OCI-LY1 (cell line): ENCODE results near the gene ARHGAP6.

Experiments used
- H2AFZ ChIP-seq: fragments of 200-600 bp; sonication (generic), shearing (Covaris generic); 2 replicates; pipeline ENCODE4 v1.6.0; 2014; ENCODE audit warnings: antibody characterized with exemption, mild to moderate bottlenecking, low read length
- H3F3A ChIP-seq: fragments of 200-600 bp; sonication (generic), shearing (Covaris generic); 2 replicates; pipeline ENCODE4 v1.6.0; 2014; ENCODE audit warnings: mild to moderate bottlenecking, antibody characterized with exemption, low read length, moderate library complexity; ENCODE audit not compliant: insufficient read depth
- H3K27ac ChIP-seq: fragments of 200-600 bp; sonication (generic); 2 replicates; pipeline ENCODE4 v1.5.1; 2014; ENCODE audit warnings: low read length, mixed run types, mild to moderate bottlenecking, low read depth; ENCODE audit not compliant: poor library complexity, severe bottlenecking
- H3K27me3 ChIP-seq: fragments of 200-600 bp; sonication (generic); 2 replicates; pipeline ENCODE4 v1.6.0; 2014; ENCODE audit warnings: antibody characterized with exemption, mild to moderate bottlenecking, low read length, moderate library complexity; ENCODE audit not compliant: insufficient read depth
- H3K36me3 ChIP-seq: fragments of 200-600 bp; sonication (generic); 2 replicates; pipeline ENCODE4 v1.6.1; 2014; ENCODE audit warnings: mild to moderate bottlenecking, antibody characterized with exemption, low read length, moderate library complexity, mixed read lengths; ENCODE audit not compliant: insufficient read depth
- H3K4me1 ChIP-seq: fragments of 200-600 bp; sonication (generic); 2 replicates; pipeline ENCODE4 v1.5.1; 2014; ENCODE audit warnings: mild to moderate bottlenecking, low read length, moderate library complexity; ENCODE audit not compliant: insufficient read depth, severe bottlenecking
- H3K4me2 ChIP-seq: fragments of 200-600 bp; sonication (generic), shearing (Covaris generic); 2 replicates; pipeline ENCODE4 v1.6.1; 2014; ENCODE audit warnings: low read length
- H3K4me3 ChIP-seq: fragments of 200-600 bp; sonication (generic); 2 replicates; pipeline ENCODE4 v1.5.1; 2014; ENCODE audit warnings: low read length, low read depth, mild to moderate bottlenecking, mixed read lengths; ENCODE audit not compliant: poor library complexity, severe bottlenecking
- H3K79me2 ChIP-seq: fragments of 200-600 bp; shearing (Covaris generic); 2 replicates; pipeline ENCODE4 v1.6.1; 2016; ENCODE audit warnings: mixed run types, low read length, mixed read lengths; ENCODE audit not compliant: insufficient read depth
- H3K9ac ChIP-seq: fragments of 200-600 bp; sonication (generic), shearing (Covaris generic); 2 replicates; pipeline ENCODE4 v1.6.1; 2014; ENCODE audit warnings: mild to moderate bottlenecking, low read length, mixed read lengths
- H3K9me2 ChIP-seq: fragments of 200-600 bp; sonication (generic), shearing (Covaris generic); 2 replicates; pipeline ENCODE4 v1.6.1; 2014; ENCODE audit warnings: low read depth, mild to moderate bottlenecking, low read length, mixed read lengths
- H3K9me3 ChIP-seq: fragments of 200-600 bp; shearing (Covaris generic); 2 replicates; pipeline ENCODE4 v1.6.1; 2014; ENCODE audit warnings: low read length, mixed read lengths
- H4K20me1 ChIP-seq: fragments of 200-600 bp; sonication (generic), shearing (Covaris generic); 2 replicates; pipeline ENCODE4 v1.6.0; 2016; ENCODE audit warnings: mild to moderate bottlenecking, low read length; ENCODE audit not compliant: insufficient read depth
- CTCF ChIP-seq: fragments of 200-600 bp; sonication (generic), shearing (Covaris generic); IDR thresholded peaks from 2 replicates; pipeline ENCODE4 v1.5.1; 2017; ENCODE audit warnings: mild to moderate bottlenecking, antibody characterized with exemption, low read length, moderate library complexity, mixed read lengths
- EZH2 ChIP-seq: fragments of 200-600 bp; sonication (generic), shearing (Covaris generic); IDR thresholded peaks from 2 replicates; pipeline ENCODE4 v1.8.0; 2017; ENCODE audit warnings: borderline replicate concordance, mixed run types, mild to moderate bottlenecking, antibody characterized with exemption, low read length, moderate library complexity, mixed read lengths

The ARHGAP6 gene

GRCh38 chrX:11397680-11398079, 268.0 kb downstream of the ARHGAP6 start:
- H3K27me3 ChIP-seq: no peaks in the 10 kb centered on the region
- H3K9ac ChIP-seq: no peak overlapping the region
- H2AFZ ChIP-seq: no peak overlapping the region
- H3K36me3 ChIP-seq: no peaks in the 10 kb centered on the region
- no peaks in the 10 kb centered on the region for H3K9me2 ChIP-seq
- H4K20me1 ChIP-seq: no peaks in the 10 kb centered on the region
- H3K27ac ChIP-seq: no peak overlapping the region
- H3K4me1 ChIP-seq: no peaks in the 10 kb centered on the region
- H3K9me3 ChIP-seq: no peaks in the 10 kb centered on the region
- H3K79me2 ChIP-seq: no peaks in the 10 kb centered on the region
- H3F3A ChIP-seq: no peaks in the 10 kb centered on the region
- no peak overlapping the region for H3K4me3 ChIP-seq
- TF ChIP-seq EZH2 (no peak), CTCF (no peak)
- H3K4me2 ChIP-seq: no peak overlapping the region

GRCh38 chrX:11395859-11396258, 269.9 kb downstream of the ARHGAP6 start:
- Histone ChIP-seq H3K79me2 (no peaks in the 10 kb centered on the region), H3K4me1 (no peaks in the 10 kb centered on the region), H3K27me3 (no peaks in the 10 kb centered on the region), H4K20me1 (no peaks in the 10 kb centered on the region), H3K4me2 (no peak overlapping the region), H3F3A (no peaks in the 10 kb centered on the region), H2AFZ (no peak overlapping the region), H3K36me3 (no peaks in the 10 kb centered on the region), H3K4me3 (no peak overlapping the region), H3K9ac (no peak overlapping the region), H3K9me3 (no peaks in the 10 kb centered on the region), H3K27ac (no peak overlapping the region), H3K9me2 (no peaks in the 10 kb centered on the region)
- TF ChIP-seq EZH2 (no peak), CTCF (no peak)

GRCh38 chrX:11393949-11394654, 271.6 kb downstream of the ARHGAP6 start:
- Histone ChIP-seq H3K27me3 (no peaks in the 10 kb centered on the region), H3K4me2 (no peak overlapping the region), H3K27ac (no peak overlapping the region), H3F3A (no peaks in the 10 kb centered on the region), H3K4me3 (no peak overlapping the region), H3K79me2 (no peaks in the 10 kb centered on the region), H2AFZ (no peak overlapping the region), H3K36me3 (no peaks in the 10 kb centered on the region), H3K4me1 (no peaks in the 10 kb centered on the region), H3K9me2 (no peaks in the 10 kb centered on the region), H4K20me1 (no peaks in the 10 kb centered on the region), H3K9me3 (no peaks in the 10 kb centered on the region), H3K9ac (no peak overlapping the region)
- TF ChIP-seq CTCF (no peak), EZH2 (no peak)
